Chondrocyte (in vitro differentiated cells): Measurements from ENCODE around the gene CD164. TPM values are rescaled to one million over a fixed set of nuclear protein-coding genes. Genes with fewer than 3 reads are reported as not detected.

Source experiments
- DNase-seq: peaks from one replicate; pipeline ENCODE4 v3.0.0; 2021; ENCODE audit warnings: mixed read lengths, low spot score
- H3K27ac Mint-ChIP-seq: one replicate; pipeline ENCODE4 v1.8.0; 2021; ENCODE audit warnings: mild to moderate bottlenecking, moderate library complexity, mixed read lengths; ENCODE audit not compliant: unreplicated experiment
- H3K27me3 Mint-ChIP-seq: 2 replicates; pipeline ENCODE4 v1.8.0; 2021; ENCODE audit warnings: low read depth, mixed read lengths
- H3K36me3 Mint-ChIP-seq: 2 replicates; pipeline ENCODE4 v1.8.0; 2021; ENCODE audit warnings: low read depth, mixed read lengths
- H3K4me1 Mint-ChIP-seq: 2 replicates; pipeline ENCODE4 v1.8.0; 2021; ENCODE audit warnings: low read depth, mild to moderate bottlenecking, mixed read lengths
- H3K4me3 Mint-ChIP-seq: one replicate; pipeline ENCODE4 v1.8.0; 2021; ENCODE audit warnings: mild to moderate bottlenecking, moderate library complexity, mixed read lengths; ENCODE audit not compliant: unreplicated experiment
- H3K9me3 Mint-ChIP-seq: 2 replicates; pipeline ENCODE4 v1.8.0; 2021; ENCODE audit warnings: low read depth, mixed read lengths
- total RNA-seq: library from RNA; stranded (reverse); gene quantifications from 3 replicates; pipeline ENCODE4 v1.2.1, GENCODE V29; 2021
- TF ChIP-seq, protein P1 (sequence below): fragments of 200-600 bp; sonication (generic); IDR thresholded peaks from 2 replicates; pipeline ENCODE4 v1.5.0; 2021; ENCODE audit warnings: antibody characterized with exemption, mild to moderate bottlenecking, moderate library complexity

The CD164 gene
- total RNA-seq, 1 donor from 2014 or later, result 259 TPM

DNA sequence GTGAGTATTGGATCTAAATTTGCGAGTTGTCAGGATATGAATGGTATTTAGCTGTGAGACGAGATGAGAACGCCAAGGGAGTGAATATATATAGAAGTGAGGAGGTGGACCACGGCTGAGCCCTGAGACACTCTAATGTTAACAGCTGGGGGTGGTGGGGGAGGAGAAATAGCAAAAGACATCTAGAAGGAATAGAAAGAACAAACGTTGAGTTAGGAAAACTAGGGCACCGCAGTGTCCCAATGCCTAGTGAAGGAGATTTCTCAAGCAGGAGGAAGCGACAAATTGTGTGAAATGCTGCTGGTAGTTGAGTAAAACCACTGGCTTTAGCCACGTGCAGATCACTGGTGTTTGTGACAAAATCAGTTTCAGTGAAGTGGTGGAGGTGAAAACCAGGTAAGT, 56.9 kb downstream of the CD164 start:
- no peaks in the 10 kb centered on the region for H3K27me3 Mint-ChIP-seq
- H3K9me3 Mint-ChIP-seq, result no peaks in the 10 kb centered on the region
- H3K27ac Mint-ChIP-seq, result no peak overlapping the region
- no peak overlapping the region for H3K4me3 Mint-ChIP-seq
- H3K36me3 Mint-ChIP-seq, result no peaks in the 10 kb centered on the region
- H3K4me1 Mint-ChIP-seq, result no peaks in the 10 kb centered on the region
- DNase-seq, result no peak
- TF ChIP-seq, protein P1, sequence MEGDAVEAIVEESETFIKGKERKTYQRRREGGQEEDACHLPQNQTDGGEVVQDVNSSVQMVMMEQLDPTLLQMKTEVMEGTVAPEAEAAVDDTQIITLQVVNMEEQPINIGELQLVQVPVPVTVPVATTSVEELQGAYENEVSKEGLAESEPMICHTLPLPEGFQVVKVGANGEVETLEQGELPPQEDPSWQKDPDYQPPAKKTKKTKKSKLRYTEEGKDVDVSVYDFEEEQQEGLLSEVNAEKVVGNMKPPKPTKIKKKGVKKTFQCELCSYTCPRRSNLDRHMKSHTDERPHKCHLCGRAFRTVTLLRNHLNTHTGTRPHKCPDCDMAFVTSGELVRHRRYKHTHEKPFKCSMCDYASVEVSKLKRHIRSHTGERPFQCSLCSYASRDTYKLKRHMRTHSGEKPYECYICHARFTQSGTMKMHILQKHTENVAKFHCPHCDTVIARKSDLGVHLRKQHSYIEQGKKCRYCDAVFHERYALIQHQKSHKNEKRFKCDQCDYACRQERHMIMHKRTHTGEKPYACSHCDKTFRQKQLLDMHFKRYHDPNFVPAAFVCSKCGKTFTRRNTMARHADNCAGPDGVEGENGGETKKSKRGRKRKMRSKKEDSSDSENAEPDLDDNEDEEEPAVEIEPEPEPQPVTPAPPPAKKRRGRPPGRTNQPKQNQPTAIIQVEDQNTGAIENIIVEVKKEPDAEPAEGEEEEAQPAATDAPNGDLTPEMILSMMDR, result no peak

DNA sequence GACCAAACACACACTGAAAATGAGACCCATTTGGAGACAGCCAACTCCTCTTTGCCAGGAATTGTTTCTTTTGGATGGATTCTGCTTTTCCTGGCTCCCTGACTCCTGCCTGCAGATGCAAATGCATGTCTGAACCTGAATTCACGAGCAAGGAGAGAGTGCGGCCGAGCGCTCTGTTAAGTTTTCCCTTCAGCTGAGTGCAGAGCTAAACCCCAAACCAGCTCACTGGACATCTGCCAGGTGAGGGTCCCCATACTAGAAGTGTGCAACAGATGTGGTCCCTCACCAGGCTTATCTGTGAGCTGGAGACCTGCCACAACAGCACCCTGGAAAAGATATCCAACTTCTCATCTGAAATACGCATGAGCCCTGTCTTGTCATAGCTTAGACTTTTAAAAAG, 59.0 kb downstream of the CD164 start:
- TF ChIP-seq, protein P1, result no peak
- no peak overlapping the region for H3K27ac Mint-ChIP-seq
- peaks cover 2% of the 10 kb centered on the region for H3K27me3 Mint-ChIP-seq
- no peak overlapping the region for H3K4me3 Mint-ChIP-seq
- H3K4me1 Mint-ChIP-seq, result no peaks in the 10 kb centered on the region
- H3K9me3 Mint-ChIP-seq, result no peaks in the 10 kb centered on the region
- no peak for DNase-seq
- H3K36me3 Mint-ChIP-seq, result no peaks in the 10 kb centered on the region

DNA sequence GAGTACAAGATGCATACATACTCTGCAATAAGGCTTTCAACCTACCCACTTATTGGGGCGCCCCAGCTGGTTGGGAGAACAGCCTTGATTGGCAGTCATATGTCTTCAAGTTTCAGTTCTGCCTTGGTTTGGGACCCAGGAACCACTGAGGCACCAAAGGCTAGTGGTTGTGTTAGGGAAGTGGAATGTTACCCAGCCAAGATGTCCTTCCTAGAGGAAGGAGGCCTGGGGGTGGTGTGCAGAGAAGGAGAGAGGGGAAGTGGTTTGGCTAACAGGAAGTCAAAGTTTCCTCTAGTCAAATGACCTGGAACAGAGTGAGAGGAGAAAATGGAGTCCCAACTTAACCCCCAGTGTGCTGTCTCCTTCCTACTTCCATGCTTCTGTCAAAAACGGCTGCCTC, 59.4 kb downstream of the CD164 start:
- Mint-ChIP-seq H3K4me1 (no peaks in the 10 kb centered on the region), H3K36me3 (no peaks in the 10 kb centered on the region), H3K27me3 (peaks cover 2% of the 10 kb centered on the region), H3K9me3 (no peaks in the 10 kb centered on the region), H3K4me3 (no peak overlapping the region), H3K27ac (no peak overlapping the region)
- TF ChIP-seq, protein P1, result no peak
- DNase-seq, result no peak

DNA sequence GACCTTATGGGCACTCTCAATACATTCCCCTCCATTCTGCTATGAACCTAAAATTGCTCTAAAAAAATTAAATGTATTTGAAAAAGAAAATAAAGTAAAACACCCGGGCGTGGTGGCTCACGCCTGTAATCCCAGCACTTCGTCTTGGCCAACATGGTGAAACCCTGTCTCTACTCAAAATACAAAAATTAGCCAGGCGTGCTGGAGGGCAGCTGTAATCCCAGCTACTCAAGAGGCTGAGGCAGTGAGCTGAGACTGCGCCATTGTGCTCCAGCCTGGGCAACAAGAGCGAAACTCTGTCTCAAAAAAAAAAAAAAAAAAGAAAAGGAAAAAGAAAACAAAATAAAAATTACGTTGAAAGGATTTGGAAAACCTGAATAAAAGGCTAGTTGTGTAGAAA, 60.5 kb downstream of the CD164 start:
- Mint-ChIP-seq H3K4me1 (no peaks in the 10 kb centered on the region), H3K27ac (no peak overlapping the region), H3K36me3 (no peaks in the 10 kb centered on the region), H3K27me3 (peaks cover 2% of the 10 kb centered on the region), H3K4me3 (no peak overlapping the region), H3K9me3 (no peaks in the 10 kb centered on the region)
- no peak for DNase-seq
- TF ChIP-seq, protein P1, result no peak

DNA sequence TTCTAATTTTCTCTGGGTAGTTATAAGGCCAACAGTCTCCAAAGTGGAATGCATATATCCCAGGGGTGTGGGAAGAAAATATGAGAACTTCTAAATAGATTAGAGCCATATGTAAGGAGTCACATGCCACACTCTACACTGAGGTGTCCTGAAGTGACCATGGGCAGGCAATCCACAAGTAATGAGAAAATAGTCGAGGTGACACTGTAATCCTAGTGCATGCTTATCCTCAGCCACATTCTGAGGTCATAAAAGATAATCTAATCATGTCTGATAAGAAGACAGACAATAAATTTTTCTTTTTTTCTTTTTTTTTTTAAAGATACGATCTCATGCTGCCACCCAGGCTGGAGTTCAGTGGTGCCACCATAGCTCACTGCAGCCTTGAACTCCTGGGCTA, 62.2 kb downstream of the CD164 start:
- no peaks in the 10 kb centered on the region for H3K4me1 Mint-ChIP-seq

More for the DNA sequence above, 62.2 kb downstream of the CD164 start:
- Mint-ChIP-seq H3K9me3 (no peaks in the 10 kb centered on the region), H3K27me3 (peaks cover 2% of the 10 kb centered on the region), H3K4me3 (no peak overlapping the region), H3K27ac (no peak overlapping the region), H3K36me3 (no peaks in the 10 kb centered on the region)
- TF ChIP-seq, protein P1, result no peak
- DNase-seq, result no peak
